Measurements from ENCODE around the gene HSD3B7. TPM values are rescaled to one million over a fixed set of nuclear protein-coding genes. Genes with fewer than 3 reads are reported as not detected.
"Not testable (repeated sequence)": the region's sequence is repeated elsewhere in the genome, so short reads cannot be mapped to it uniquely, and the experiment has no call there.

The HSD3B7 gene
- 30.6 TPM for total RNA-seq

GRCh38 chr16:30984669-30985400, at the start of gene HSD3B7:
HSD3B7 (plus strand) TSS chr16:30985207; CDS start chr16:30985659, 452 bp downstream.
- DNase-seq (ENCODE audit: low spot score), result peak; percentile 88

GRCh38 chr16:30937692-30938091, 47.3 kb upstream of the HSD3B7 start:
- DNase-seq (ENCODE audit: low spot score), result no peak

GRCh38 chr16:30939571-30939970, 45.4 kb upstream of the HSD3B7 start:
- not testable (repeated sequence) for DNase-seq (ENCODE audit: low spot score)

- peak; percentile 77 for DNase-seq (ENCODE audit: low spot score)
Observed at GRCh38 chr16:30941600-30942425, 43.2 kb upstream of the HSD3B7 start.

GRCh38 chr16:30942426-30942806, 42.6 kb upstream of the HSD3B7 start:
- no peak for DNase-seq (ENCODE audit: low spot score)

DNA sequence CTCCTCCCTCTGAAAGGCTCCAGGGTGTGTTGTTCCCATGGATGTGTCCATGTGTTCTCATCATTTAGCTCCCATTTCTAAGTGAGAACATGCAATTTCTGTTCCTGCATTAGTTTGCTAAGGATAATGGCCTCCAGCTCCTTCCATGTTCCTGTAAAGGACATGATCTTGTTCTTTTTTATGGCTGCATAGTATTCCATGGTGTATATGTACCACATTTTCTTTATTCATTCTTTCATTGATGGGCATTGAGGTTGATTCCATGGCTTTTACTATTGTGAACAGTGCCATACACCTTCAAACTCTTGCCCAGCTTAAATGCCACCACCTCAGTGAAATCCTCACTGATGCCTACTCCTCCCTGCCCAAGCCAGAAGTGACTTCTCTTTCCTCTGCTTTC, 40.7 kb upstream of the HSD3B7 start:
- no peak for DNase-seq (ENCODE audit: low spot score)

GRCh38 chr16:30946671-30947540, 38.1 kb upstream of the HSD3B7 start:
- DNase-seq (ENCODE audit: low spot score), result no peak

- DNase-seq (ENCODE audit: low spot score), result no peak
Observed at GRCh38 chr16:30947541-30947858, 37.5 kb upstream of the HSD3B7 start.

- DNase-seq (ENCODE audit: low spot score), result peak; percentile 92
Observed at GRCh38 chr16:30947859-30948666, 36.9 kb upstream of the HSD3B7 start.

DNA sequence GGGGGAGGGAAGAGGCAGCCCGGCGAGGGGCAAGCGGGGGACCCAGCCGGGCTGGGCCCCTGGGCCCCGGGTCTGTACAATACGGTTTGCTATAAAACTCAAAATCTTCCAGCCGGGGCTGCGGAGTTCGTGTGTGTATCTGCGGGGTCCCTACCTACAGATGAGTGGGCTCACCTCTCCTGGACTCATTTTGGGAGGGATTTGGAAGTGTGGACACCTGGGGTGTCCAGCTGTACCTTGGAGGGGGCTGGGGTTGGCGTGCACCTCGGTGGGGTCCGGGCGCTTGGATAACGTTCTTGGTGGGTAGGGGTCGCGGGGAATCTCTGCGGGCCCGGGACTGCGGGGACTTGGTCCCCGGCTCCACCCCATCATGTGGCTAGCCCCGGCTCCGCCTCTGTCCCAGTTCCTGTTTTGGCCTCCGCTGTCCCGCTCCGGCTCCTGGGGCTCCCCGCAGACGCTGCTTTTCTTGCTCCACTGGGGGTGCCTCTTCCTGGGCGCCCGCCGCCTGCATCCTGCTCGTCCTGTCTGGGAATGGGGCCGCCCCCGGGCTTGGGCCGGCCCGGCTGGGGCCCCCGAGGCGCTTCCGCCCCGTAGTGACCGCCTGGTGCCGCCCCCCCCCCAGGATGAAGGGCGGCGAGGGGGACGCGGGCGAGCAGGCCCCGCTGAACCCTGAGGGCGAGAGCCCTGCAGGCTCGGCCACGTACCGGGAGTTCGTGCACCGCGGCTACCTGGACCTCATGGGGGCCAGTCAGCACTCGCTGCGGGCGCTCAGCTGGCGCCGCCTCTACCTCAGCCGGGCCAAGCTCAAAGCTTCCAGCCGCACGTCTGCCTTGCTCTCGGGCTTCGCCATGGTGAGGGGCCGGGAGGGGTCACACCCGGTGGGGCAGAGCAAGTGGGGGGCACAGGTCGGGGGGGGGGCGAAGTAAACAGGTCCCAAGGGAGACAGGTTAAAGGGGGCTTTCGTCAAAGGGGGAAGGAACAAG, 36.0 kb upstream of the HSD3B7 start, which contains the start of gene ORAI3:
TSS of gene ORAI3 (plus strand) at position 402 of the 983 bp plus-strand sequence. CDS start at position 624, 222 bp downstream.
- DNase-seq (ENCODE audit: low spot score), result peak; percentile 68

DNA sequence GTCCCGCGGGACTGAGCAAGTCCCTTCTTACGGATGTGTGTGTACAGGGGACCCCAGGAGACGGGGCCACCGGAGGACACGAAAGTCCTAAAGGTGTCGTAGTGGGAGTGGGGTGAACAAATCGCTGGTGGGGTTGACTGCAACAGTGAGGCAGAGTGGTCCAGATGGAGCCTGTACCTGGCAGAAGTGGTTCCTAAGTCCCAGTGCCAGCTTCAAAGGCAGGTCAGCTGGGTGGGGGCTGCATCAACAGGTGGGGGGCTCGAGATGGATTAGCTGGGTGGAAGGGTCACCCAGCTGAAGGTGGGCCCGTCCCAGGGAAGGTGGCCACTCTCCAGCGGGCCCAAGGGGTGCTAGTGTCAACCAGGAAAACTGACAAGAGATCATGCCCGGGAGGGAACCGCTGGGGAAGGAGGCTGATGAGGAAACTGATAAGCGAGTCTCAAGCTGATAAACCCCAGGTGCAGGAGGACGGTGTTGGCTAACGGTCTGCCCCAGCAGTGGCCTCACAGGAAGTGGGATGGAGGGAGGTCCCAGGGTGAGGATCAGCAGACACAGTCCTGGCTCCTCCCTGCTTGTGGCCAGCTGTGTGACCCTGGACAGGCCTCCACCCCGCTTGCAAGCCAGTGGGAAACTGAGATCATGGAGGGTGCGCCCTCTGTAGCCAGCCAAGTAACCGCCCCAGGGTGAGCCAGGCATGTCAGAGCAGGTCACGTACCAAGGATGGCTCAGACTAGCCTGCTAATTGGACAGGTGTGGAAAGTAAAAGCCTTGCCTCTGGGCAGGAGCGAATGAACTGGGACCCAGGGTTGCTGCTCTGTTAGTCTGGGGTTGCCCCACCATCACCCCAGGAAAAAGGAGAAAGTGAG, 35.1 kb upstream of the HSD3B7 start:
- peak; percentile 69 for DNase-seq (ENCODE audit: low spot score)

DNA sequence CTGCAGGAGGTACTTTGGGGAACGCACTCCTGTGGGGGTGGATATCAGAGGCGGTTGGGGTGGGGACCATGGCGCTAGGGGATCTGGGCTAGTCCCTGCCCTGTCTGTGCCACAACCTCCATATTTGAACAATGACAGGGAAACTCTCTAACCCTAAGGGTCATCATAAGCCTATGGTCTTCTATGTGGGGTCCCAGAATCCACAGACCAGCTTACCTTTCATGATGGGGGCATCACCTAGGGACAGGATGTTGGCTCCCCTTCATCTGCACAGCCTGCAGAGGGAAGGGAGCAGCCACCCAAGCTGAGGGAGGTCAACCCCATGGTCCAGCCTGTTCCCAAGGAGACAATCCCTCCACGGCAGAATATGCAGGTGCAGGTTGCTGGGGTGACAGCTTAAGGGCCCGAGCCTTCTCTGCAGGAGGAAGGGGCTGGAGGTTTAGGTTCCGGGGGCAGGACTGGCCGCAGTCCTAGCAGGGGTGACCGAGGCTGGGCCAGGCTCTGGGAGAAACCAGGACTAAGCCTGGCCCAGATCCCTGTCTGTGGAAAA, 34.4 kb upstream of the HSD3B7 start:
- DNase-seq (ENCODE audit: low spot score), result no peak

DNA sequence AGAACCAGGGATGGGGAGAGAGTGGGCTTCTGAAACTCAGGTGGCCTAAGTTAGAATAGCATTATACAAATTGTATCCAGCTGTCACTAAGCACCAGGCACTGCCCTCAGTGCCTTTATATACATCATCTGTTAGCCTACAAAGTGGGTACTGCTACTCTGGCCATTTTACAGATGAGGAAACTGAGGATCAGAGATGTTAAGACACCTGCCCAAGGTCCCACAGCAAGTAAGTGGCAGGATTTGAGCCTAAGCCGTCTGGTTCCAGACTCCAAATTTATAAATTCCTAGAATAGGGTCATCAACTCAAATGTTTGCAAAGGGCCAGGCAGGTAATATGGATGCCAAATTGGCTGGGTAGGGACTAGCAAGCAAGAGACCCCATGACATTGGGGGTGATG, 33.8 kb upstream of the HSD3B7 start:
- no peak for DNase-seq (ENCODE audit: low spot score)

DNA sequence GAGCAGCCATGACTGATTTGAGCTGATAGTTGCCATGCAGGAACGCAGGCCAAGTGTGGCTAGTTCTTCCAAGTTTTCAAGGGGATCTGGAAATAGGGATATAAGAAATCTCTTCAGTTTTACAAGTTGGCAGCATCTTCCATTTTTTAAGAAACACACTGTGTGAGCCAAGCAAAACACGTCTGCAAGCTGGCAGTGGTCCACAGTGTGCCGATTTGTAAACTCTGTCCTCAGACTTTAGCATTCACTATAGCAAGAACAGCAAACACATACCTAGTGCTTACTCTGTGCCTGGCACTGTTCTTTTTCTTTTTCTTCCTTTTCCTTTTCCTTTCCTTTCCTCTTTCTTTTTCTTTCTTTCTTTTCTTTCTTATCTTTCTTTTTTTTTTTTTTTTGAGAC, 33.3 kb upstream of the HSD3B7 start:
- peak; percentile 66 for DNase-seq (ENCODE audit: low spot score)

DNA sequence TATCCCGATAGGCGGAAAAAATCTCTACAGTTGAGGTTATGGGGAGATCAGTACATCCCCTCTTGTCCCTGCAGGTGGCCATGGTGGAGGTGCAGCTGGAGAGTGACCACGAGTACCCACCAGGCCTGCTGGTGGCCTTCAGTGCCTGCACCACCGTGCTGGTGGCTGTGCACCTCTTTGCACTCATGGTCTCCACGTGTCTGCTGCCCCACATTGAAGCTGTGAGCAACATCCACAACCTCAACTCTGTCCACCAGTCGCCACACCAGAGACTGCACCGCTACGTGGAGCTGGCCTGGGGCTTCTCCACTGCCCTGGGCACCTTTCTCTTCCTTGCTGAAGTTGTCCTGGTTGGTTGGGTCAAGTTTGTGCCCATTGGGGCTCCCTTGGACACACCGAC, 31.9 kb upstream of the HSD3B7 start:
- no peak for DNase-seq (ENCODE audit: low spot score)

- DNase-seq (ENCODE audit: low spot score), result peak; percentile 31
Observed at GRCh38 chr16:30953511-30954124, 31.4 kb upstream of the HSD3B7 start.

DNA sequence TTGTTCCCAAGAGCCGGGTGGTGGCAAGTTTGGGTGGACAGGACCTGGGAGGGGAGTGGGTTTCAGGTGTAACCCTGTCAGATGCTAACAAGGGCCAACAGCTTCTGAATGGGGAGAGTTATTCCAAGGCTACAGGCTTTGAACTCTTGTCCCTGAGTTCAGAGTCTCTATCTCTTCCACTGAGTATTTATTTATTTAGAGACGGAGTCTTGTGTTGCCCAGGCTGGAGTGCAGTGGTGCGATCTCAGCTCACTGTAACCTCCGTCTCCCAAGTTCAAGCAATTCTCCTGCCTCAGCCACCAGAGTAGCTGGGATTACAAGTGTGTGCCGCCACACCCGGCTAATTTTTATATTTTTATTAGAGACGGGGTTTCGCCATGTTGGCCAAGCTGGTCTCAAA, 30.0 kb upstream of the HSD3B7 start:
- DNase-seq (ENCODE audit: low spot score), result no peak

All from mucosa of gallbladder (tissue), 1 donor.